ENCODE data around the gene SERPINB10.

DNA sequence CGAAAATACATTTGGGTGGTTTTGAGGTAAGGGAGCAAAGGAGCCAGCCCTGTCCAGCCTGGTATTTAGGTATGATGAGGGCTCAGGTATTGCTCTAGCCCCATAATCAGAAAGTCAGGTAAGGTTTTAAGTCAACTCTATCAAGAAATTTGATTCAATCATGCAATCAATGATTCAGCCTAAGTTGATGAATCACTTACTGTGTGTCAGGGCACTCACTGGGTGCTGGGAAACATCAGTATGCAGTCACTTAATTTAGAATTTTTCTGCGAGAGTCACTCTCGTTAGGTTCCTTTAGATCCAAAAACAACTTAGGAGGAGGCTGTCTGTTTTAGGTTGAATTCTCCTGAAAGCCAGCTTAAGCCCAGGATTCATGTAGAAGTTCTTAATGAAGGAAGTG is 37.9 kb upstream of the SERPINB10 start:
- TF ChIP-seq GATA2 (IDR thresholded peaks at IDR 0.05; ENCODE audit: low read depth, low read length): no peak
- TF ChIP-seq GATA3 (IDR thresholded peaks at IDR 0.05; ENCODE audit: low read depth, low read length): no peak

All from SH-SY5Y (cell line).